Measurements from ENCODE around the gene METTL2A. TPM values are rescaled to one million over a fixed set of nuclear protein-coding genes. Genes with fewer than 3 reads are reported as not detected.
"Not testable (repeated sequence)": the region's sequence is repeated elsewhere in the genome, so short reads cannot be mapped to it uniquely, and the experiment has no call there.

The METTL2A gene
- polyA plus RNA-seq, 3 donors = 2.2 to 5.6 (median 3.9) TPM

DNA sequence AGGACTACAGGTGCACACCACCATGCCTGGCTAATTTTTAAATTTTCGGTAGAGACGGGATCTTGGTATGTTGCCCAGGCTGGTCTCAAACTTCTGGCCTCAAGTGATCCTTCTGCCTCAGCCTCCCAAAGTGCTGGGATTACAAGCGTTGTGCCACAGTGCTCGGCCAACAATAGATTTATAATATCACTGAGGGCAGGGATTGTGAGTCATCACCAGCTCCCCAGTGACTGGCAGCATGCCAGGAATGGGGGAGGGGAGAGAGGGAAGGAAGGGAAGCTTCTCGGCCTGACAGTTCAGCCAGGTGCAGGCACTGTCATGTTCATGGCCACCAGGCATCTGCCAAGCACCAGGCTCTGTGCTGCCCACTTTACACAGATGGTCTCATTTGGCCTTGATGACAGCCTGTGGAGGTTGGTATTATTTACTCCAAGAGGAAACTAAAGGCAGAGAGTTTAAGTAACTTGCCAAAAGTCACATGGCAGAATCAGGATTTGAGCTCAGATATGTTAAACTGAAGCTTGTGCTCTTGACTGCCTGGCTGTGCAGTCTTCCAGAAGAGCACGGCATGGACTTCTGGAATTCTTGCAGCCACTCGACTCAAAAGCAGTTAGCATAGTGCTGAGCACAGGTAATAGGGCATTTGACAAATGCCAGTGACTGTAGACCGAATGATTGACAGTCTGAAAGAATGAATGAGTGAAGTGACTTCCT, 47.1 kb downstream of the METTL2A start:
- H3K9me3 Mint-ChIP-seq; H3K27me3 ChIP-seq (ENCODE audit: control insufficient read depth in 2 of 2, insufficient read depth in 2 of 2, low read length in 2 of 2); H3K9ac ChIP-seq (ENCODE audit: insufficient read depth, low read length, poor library complexity, severe bottlenecking); H3K36me3 ChIP-seq (replicated peaks in 1 of 2; ENCODE audit: control insufficient read depth in 1 of 2, insufficient read depth in 2 of 2, low read length in 2 of 2); H3K4me1 Mint-ChIP-seq; H3K27ac ChIP-seq (ENCODE audit: low read depth in 1 of 2, low read length in 2 of 2); H2AFZ ChIP-seq (ENCODE audit: insufficient read depth, low read depth, low read length, poor library complexity, severe bottlenecking); H3K36me3 Mint-ChIP-seq; H3K4me1 ChIP-seq (ENCODE audit: control insufficient read depth in 1 of 2, insufficient read depth in 2 of 2, low read length in 2 of 2); H3K79me2 ChIP-seq (ENCODE audit: insufficient read depth, low read length); H3K27me3 Mint-ChIP-seq (ENCODE audit: low read depth in 3 of 3); H4K20me1 ChIP-seq (ENCODE audit: insufficient read depth, low read length); H3K9me3 ChIP-seq (replicated peaks in 1 of 2; ENCODE audit: control insufficient read depth in 1 of 2, insufficient read depth in 1 of 2, low read length in 2 of 2); H3K4me3 ChIP-seq (replicated peaks in 1 of 3; ENCODE audit: low read depth in 2 of 3, low read length in 3 of 3); H3K4me2 ChIP-seq (replicated peaks; ENCODE audit: extremely low read depth, low read length, poor library complexity, severe bottlenecking); H3K4me3 Mint-ChIP-seq; intact Hi-C loops (cut with micrococcal nuclease): not testable (repeated sequence)
- peak overlapping the region in 5 of 7 donors; percentile 57 to 86 (median 69) for H3K27ac Mint-ChIP-seq
- 50% methylated on average over 2 of the region's 8 CpGs for WGBS (ENCODE audit: insufficient coverage)
- peak; percentile 45 to 62 (median 57) for DNase-seq

DNA sequence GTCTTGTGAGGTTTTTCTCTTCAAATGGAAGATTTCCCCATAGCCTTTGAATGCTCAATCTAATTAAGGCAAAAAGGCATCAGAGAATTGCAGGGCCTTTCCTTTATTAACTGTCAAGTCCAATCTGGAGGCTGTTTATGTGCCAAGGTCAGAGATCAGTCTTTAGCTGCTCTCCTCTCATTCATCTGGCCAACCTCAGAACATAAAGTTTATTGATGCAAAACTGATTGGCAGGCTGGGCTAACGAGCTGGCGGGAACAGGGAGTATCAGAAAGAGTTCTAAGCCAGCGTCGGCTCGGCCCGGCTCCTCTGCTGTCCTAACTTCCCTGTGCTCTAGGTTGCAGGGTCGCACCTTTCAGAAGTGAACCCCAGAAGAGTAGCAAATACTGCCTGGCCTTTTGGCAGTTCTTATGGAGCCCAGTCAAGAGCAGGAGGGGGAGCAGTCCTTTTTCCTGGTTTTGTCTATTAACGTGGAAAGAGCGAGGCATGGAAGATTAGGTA, 47.7 kb downstream of the METTL2A start:
- H3K36me3 Mint-ChIP-seq; H4K20me1 ChIP-seq (ENCODE audit: insufficient read depth, low read length); H3K4me3 Mint-ChIP-seq; H3K9me3 Mint-ChIP-seq; H3K4me1 ChIP-seq (ENCODE audit: control insufficient read depth in 1 of 2, insufficient read depth in 2 of 2, low read length in 2 of 2); H3K27ac ChIP-seq (ENCODE audit: low read depth in 1 of 2, low read length in 2 of 2); H3K79me2 ChIP-seq (ENCODE audit: insufficient read depth, low read length); H3K27me3 Mint-ChIP-seq (ENCODE audit: low read depth in 3 of 3); H3K4me2 ChIP-seq (replicated peaks; ENCODE audit: extremely low read depth, low read length, poor library complexity, severe bottlenecking); H2AFZ ChIP-seq (ENCODE audit: insufficient read depth, low read depth, low read length, poor library complexity, severe bottlenecking); H3K27me3 ChIP-seq (ENCODE audit: control insufficient read depth in 2 of 2, insufficient read depth in 2 of 2, low read length in 2 of 2); DNase-seq; intact Hi-C loops (cut with micrococcal nuclease); H3K36me3 ChIP-seq (replicated peaks in 1 of 2; ENCODE audit: control insufficient read depth in 1 of 2, insufficient read depth in 2 of 2, low read length in 2 of 2); H3K4me1 Mint-ChIP-seq; H3K4me3 ChIP-seq (replicated peaks in 1 of 3; ENCODE audit: low read depth in 2 of 3, low read length in 3 of 3); H3K9me3 ChIP-seq (replicated peaks in 1 of 2; ENCODE audit: control insufficient read depth in 1 of 2, insufficient read depth in 1 of 2, low read length in 2 of 2); H3K9ac ChIP-seq (ENCODE audit: insufficient read depth, low read length, poor library complexity, severe bottlenecking): not testable (repeated sequence)
- WGBS (ENCODE audit: insufficient coverage) = 92% methylated on average over 5 of the region's 9 CpGs
- H3K27ac Mint-ChIP-seq = peak overlapping the region in 1 of 7 donors; percentile 68

DNA sequence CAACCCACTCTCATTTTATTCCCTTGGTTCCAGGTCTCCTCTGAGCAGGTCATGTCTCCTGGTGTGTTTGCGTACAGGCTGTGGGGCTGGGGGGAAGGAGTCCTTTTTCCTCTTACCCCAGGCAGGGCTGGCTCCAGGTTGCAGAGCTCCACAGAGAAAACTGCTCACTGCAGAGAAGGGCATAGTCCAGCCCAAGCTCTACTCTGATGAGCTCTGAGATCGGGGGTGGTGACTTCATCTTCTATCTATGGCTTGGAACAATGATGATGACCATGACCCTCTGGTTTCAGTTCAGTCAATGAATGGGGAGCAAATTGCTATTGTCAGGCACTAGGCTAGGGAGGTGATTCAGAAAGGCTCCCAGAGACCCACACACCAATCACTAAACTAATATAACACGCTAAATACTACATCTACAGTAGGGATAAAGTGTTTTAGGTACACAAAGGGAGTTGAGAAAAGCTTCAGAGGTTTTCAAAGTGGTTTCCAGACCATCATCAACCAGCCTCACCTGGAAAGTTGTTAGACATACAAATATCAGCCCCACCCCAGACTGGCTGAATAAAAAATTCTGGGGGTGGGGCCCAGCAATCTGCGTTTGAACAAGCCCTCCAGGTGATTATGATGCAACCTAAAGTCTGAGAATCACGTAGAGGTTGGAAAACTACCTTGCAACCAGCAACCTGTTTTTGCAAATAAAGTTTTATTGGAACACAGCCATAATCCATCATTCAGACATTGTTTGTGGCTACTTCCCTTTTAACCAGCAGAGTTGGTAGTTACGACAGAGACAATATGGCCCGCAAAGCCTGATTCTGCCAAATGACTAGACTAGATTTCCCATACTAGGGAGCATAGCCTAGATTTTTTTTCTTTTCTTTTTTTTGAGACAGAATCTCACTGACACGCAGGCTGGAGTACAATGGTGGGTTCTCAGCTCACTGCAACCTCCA, 49.6 kb downstream of the METTL2A start:
- H3K79me2 ChIP-seq (ENCODE audit: insufficient read depth, low read length) = peaks cover 10% of the 10 kb centered on the region
- DNase-seq; H4K20me1 ChIP-seq (ENCODE audit: insufficient read depth, low read length); H3K4me3 ChIP-seq (replicated peaks in 1 of 3; ENCODE audit: low read depth in 2 of 3, low read length in 3 of 3); H3K4me2 ChIP-seq (replicated peaks; ENCODE audit: extremely low read depth, low read length, poor library complexity, severe bottlenecking); H3K27me3 ChIP-seq (ENCODE audit: control insufficient read depth in 2 of 2, insufficient read depth in 2 of 2, low read length in 2 of 2); H3K36me3 ChIP-seq (replicated peaks in 1 of 2; ENCODE audit: control insufficient read depth in 1 of 2, insufficient read depth in 2 of 2, low read length in 2 of 2); H3K9ac ChIP-seq (ENCODE audit: insufficient read depth, low read length, poor library complexity, severe bottlenecking); H3K36me3 Mint-ChIP-seq; H3K9me3 ChIP-seq (replicated peaks in 1 of 2; ENCODE audit: control insufficient read depth in 1 of 2, insufficient read depth in 1 of 2, low read length in 2 of 2); intact Hi-C loops (cut with micrococcal nuclease); H3K27me3 Mint-ChIP-seq (ENCODE audit: low read depth in 3 of 3); H3K4me3 Mint-ChIP-seq; H3K9me3 Mint-ChIP-seq; H3K27ac ChIP-seq (ENCODE audit: low read depth in 1 of 2, low read length in 2 of 2); H2AFZ ChIP-seq (ENCODE audit: insufficient read depth, low read depth, low read length, poor library complexity, severe bottlenecking): not testable (repeated sequence)
- peaks cover 15% of the 10 kb centered on the region for H3K4me1 Mint-ChIP-seq
- H3K27ac Mint-ChIP-seq = peak overlapping the region in 3 of 7 donors; percentile 42 to 63 (median 50)
- WGBS (ENCODE audit: insufficient coverage) = no CpG with 5 or more reads among the region's 8 CpGs
- H3K4me1 ChIP-seq (ENCODE audit: control insufficient read depth in 1 of 2, insufficient read depth in 2 of 2, low read length in 2 of 2) = peaks cover 9 to 15% of the 10 kb centered on the region in 2 donors

DNA sequence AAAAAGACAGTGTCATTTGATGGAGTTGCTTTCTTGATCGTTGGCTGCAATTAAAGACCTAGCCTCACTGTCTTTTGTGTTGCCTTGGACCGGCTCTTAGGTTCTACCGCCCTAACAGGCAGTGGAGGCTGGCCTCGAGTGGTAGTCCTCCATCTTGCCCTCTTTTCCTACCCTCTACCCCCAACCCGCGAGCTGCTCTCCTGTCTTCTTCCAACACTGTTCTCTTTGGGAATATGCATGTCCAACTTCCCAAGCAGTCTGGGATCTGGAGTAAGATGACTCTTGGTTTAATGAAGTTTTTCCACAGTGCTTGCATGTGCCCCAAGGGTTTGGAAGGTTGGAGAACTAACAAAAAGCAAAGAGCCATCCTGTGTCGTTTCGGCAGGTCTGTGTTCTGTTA, 53.4 kb downstream of the METTL2A start:
- H3K36me3 Mint-ChIP-seq; H3K9me3 Mint-ChIP-seq; H3K27ac ChIP-seq (ENCODE audit: low read depth in 1 of 2, low read length in 2 of 2); H3K9me3 ChIP-seq (replicated peaks in 1 of 2; ENCODE audit: control insufficient read depth in 1 of 2, insufficient read depth in 1 of 2, low read length in 2 of 2); H3K27me3 Mint-ChIP-seq (ENCODE audit: low read depth in 3 of 3); H3K36me3 ChIP-seq (replicated peaks in 1 of 2; ENCODE audit: control insufficient read depth in 1 of 2, insufficient read depth in 2 of 2, low read length in 2 of 2); intact Hi-C loops (cut with micrococcal nuclease); H4K20me1 ChIP-seq (ENCODE audit: insufficient read depth, low read length); H3K9ac ChIP-seq (ENCODE audit: insufficient read depth, low read length, poor library complexity, severe bottlenecking); DNase-seq; H3K4me2 ChIP-seq (replicated peaks; ENCODE audit: extremely low read depth, low read length, poor library complexity, severe bottlenecking); H3K27me3 ChIP-seq (ENCODE audit: control insufficient read depth in 2 of 2, insufficient read depth in 2 of 2, low read length in 2 of 2): not testable (repeated sequence)
- 96% methylated on average over 6 of the region's 8 CpGs for WGBS (ENCODE audit: insufficient coverage)
- Mint-ChIP-seq H3K4me1 (peaks cover 24% of the 10 kb centered on the region), H3K27ac (peak overlapping the region in 5 of 7 donors; percentile 4 to 85 (median 53)), H3K4me3 (peak overlapping the region; percentile 76 to 83)
- Histone ChIP-seq H3K4me1 (ENCODE audit: control insufficient read depth in 1 of 2, insufficient read depth in 2 of 2, low read length in 2 of 2) (peaks cover 11 to 22% of the 10 kb centered on the region in 2 donors), H3K79me2 (ENCODE audit: insufficient read depth, low read length) (peaks cover 41% of the 10 kb centered on the region), H3K4me3 (replicated peaks in 1 of 3; ENCODE audit: low read depth in 2 of 3, low read length in 3 of 3) (peak overlapping the region in 1 of 3 experiments; percentile 76), H2AFZ (ENCODE audit: insufficient read depth, low read depth, low read length, poor library complexity, severe bottlenecking) (peak overlapping the region; percentile 80)
